GM19372 (cell line): ENCODE data around the gene ACKR2.
"Not testable (repeated sequence)": the region's sequence is repeated elsewhere in the genome, so short reads cannot be mapped to it uniquely, and the experiment has no call there.

Experiments used
- ATAC-seq: cut with Tn5 transposase; IDR thresholded peaks from one replicate; pipeline ENCODE4 v1.9.1; 2021; ENCODE audit warnings: mild to moderate bottlenecking, low read depth, moderate library complexity; ENCODE audit not compliant: unreplicated experiment

ACKR2 gene

GRCh38 chr3:42883251-42883930 lies 74.1 kb downstream of the ACKR2 start:
- not testable (repeated sequence) for ATAC-seq

- no peak for ATAC-seq
Observed at GRCh38 chr3:42884324-42884723, 75.1 kb downstream of the ACKR2 start.

- ATAC-seq: no peak
Observed at GRCh38 chr3:42886294-42886822, 77.1 kb downstream of the ACKR2 start.

- no peak for ATAC-seq
Observed at GRCh38 chr3:42887084-42887483, 77.8 kb downstream of the ACKR2 start.

GRCh38 chr3:42891042-42891441 lies 81.8 kb downstream of the ACKR2 start:
- ATAC-seq: no peak

- ATAC-seq: no peak
Observed at GRCh38 chr3:42892169-42892568, 82.9 kb downstream of the ACKR2 start.

GRCh38 chr3:42892807-42893206 lies 83.6 kb downstream of the ACKR2 start:
- no peak for ATAC-seq

- ATAC-seq: no peak
Observed at GRCh38 chr3:42894698-42895579, 85.7 kb downstream of the ACKR2 start.

GRCh38 chr3:42895580-42895868 lies 86.3 kb downstream of the ACKR2 start:
- ATAC-seq: no peak

GRCh38 chr3:42898896-42899675 lies 89.8 kb downstream of the ACKR2 start:
- no peak for ATAC-seq

- no peak for ATAC-seq
Observed at GRCh38 chr3:42900226-42901072, 91.2 kb downstream of the ACKR2 start.

- ATAC-seq: no peak
Observed at GRCh38 chr3:42901073-42901415, 91.8 kb downstream of the ACKR2 start.

GRCh38 chr3:42902257-42902656 lies 93.0 kb downstream of the ACKR2 start:
- ATAC-seq: no peak

GRCh38 chr3:42904076-42904475 lies 94.8 kb downstream of the ACKR2 start:
- no peak for ATAC-seq

- no peak for ATAC-seq
Observed at GRCh38 chr3:42905740-42906069, 96.5 kb downstream of the ACKR2 start.

GRCh38 chr3:42906070-42906847 lies 97.0 kb downstream of the ACKR2 start, which contains the start of gene ZNF662:
TSS of gene ZNF662 (plus strand) at chr3:42906142. CDS start at chr3:42908115, 1,973 bp downstream.
- ATAC-seq: no peak

GRCh38 chr3:42906848-42907183 lies 97.6 kb downstream of the ACKR2 start:
- ATAC-seq: no peak

- ATAC-seq: no peak
Observed at GRCh38 chr3:42908675-42909074, 99.4 kb downstream of the ACKR2 start.

- ATAC-seq: no peak
Observed at GRCh38 chr3:42911551-42911950, 102.3 kb downstream of the ACKR2 start.
